ENCODE measurements around the gene C1orf105. TPM values are rescaled to one million over a fixed set of nuclear protein-coding genes. Genes with fewer than 3 reads are reported as not detected.

C1orf105 gene
- total and polyA plus RNA-seq, 8 donors = 0.37 TPM; not detected in 7

GRCh38 chr1:172381946-172382345 is 38.5 kb upstream of the C1orf105 start:
- H3K4me1 ChIP-seq = no peaks in the 10 kb centered on the region
- 59 to 95% (median 81%) methylated on average over 2 of the region's 2 CpGs for WGBS, 5 donors
- no peaks in the 10 kb centered on the region for H3K36me3 ChIP-seq
- no peak overlapping the region for H3K4me3 ChIP-seq
- no peak for DNase-seq
- TF ChIP-seq EP300 (IDR thresholded peaks at IDR 0.05) = no peak
- TF ChIP-seq CTCF (IDR thresholded peaks at IDR 0.05) = no peak
- no peak for TF ChIP-seq POLR2A (IDR thresholded peaks at IDR 0.05)
- no peak for TF ChIP-seq POLR2AphosphoS5 (IDR thresholded peaks at IDR 0.05)
- H3K27me3 ChIP-seq = no peaks in the 10 kb centered on the region
- no peak overlapping the region for H3K27ac ChIP-seq
- intact Hi-C loops (cut with DNase I; ENCODE audit: low total_unique reads) = no loop called here
- H3K9me3 ChIP-seq = no peaks in the 10 kb centered on the region

- Histone ChIP-seq H3K4me1 (no peaks in the 10 kb centered on the region), H3K4me3 (no peak overlapping the region), H3K9me3 (no peaks in the 10 kb centered on the region), H3K36me3 (no peaks in the 10 kb centered on the region), H3K27me3 (no peaks in the 10 kb centered on the region), H3K27ac (no peak overlapping the region)
- no peak for TF ChIP-seq EP300 (IDR thresholded peaks at IDR 0.05)
- no peak for TF ChIP-seq CTCF (IDR thresholded peaks at IDR 0.05)
- TF ChIP-seq POLR2AphosphoS5 (IDR thresholded peaks at IDR 0.05) = no peak
- TF ChIP-seq POLR2A (IDR thresholded peaks at IDR 0.05) = no peak
- no peak for DNase-seq
- WGBS, 5 donors = 86 to 96% (median 88%) methylated on average over 1 of the region's 1 CpG
- intact Hi-C loops (cut with DNase I; ENCODE audit: low total_unique reads) = no loop called here
Observed at GRCh38 chr1:172382406-172382805, 38.1 kb upstream of the C1orf105 start.

- Histone ChIP-seq H3K27ac (peak overlapping the region in 1 of 5 donors; percentile 6), H3K4me1 (no peaks in the 10 kb centered on the region), H3K27me3 (no peaks in the 10 kb centered on the region), H3K9me3 (no peaks in the 10 kb centered on the region), H3K4me3 (no peak overlapping the region), H3K36me3 (no peaks in the 10 kb centered on the region)
- TF ChIP-seq CTCF (IDR thresholded peaks at IDR 0.05) = no peak
- TF ChIP-seq EP300 (IDR thresholded peaks at IDR 0.05) = no peak
- no peak for TF ChIP-seq POLR2AphosphoS5 (IDR thresholded peaks at IDR 0.05)
- TF ChIP-seq POLR2A (IDR thresholded peaks at IDR 0.05) = no peak
- 63 to 90% (median 81%) methylated on average over 4 of the region's 4 CpGs for WGBS, 5 donors
- DNase-seq = no peak
- intact Hi-C loops (cut with DNase I; ENCODE audit: low total_unique reads) = no loop called here
Observed at GRCh38 chr1:172382990-172383389, 37.5 kb upstream of the C1orf105 start.

GRCh38 chr1:172383536-172383935 is 36.9 kb upstream of the C1orf105 start:
- 43 to 63% (median 52%) methylated on average over 3 of the region's 3 CpGs for WGBS, 5 donors
- TF ChIP-seq EP300 (IDR thresholded peaks at IDR 0.05) = no peak
- TF ChIP-seq POLR2A (IDR thresholded peaks at IDR 0.05) = no peak
- TF ChIP-seq CTCF (IDR thresholded peaks at IDR 0.05) = no peak
- TF ChIP-seq POLR2AphosphoS5 (IDR thresholded peaks at IDR 0.05) = no peak
- DNase-seq = peak in 1 of 2 donors; percentile 76
- H3K9me3 ChIP-seq = no peaks in the 10 kb centered on the region
- H3K27ac ChIP-seq = peak overlapping the region in 1 of 5 donors; percentile 6
- no peaks in the 10 kb centered on the region for H3K36me3 ChIP-seq
- no peaks in the 10 kb centered on the region for H3K4me1 ChIP-seq
- no peak overlapping the region for H3K4me3 ChIP-seq
- intact Hi-C loops (cut with DNase I; ENCODE audit: low total_unique reads) = no loop called here
- H3K27me3 ChIP-seq = no peaks in the 10 kb centered on the region
